ENCODE data around the gene EDAR.

Gene EDAR

DNA sequence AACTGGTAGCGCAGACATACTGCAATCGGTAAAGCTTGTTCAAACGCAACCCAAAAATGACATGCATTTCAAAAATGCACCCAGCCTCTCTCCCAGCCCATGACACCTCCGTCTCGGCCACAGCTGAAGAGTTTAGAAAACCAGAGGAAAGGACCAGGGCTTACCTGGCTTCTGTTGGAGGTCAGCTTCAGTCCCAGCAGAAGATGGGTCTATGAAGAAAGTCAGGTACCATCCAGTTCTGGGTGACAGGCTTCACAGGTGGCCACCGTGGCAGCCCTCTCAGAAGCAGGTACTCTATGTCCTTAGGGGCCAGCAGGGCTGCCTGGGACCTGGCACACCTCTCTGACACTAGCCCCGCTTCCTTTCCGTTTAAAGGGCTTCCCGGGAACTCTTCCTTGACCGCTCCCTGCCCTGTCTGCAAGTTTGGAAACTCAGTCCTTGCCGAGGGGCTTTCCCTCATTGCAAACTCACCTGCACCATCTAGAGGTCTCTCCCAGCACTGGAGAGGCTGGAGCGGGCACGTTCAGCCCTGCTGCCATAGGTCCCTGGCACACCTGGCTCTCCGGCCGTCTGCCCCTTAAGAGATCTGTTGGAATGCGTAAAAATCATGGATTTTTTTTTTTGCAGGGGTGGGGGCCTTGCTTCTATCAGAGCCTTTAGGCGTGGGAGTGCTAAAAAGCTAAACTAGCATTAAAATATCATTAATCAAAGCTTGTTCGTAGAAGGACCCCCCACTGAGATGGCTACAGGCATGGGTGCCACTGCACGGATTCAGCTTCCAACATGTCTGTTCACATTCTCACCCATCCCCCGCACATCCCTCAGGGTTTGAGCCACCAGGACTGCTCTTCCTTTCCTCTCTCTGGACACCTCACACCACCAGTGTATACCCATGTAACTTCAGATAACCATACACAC is at the start of gene EDAR:
Gene EDAR (minus strand): TSS at position 425 of the 918 bp plus-strand sequence. CDS start 58,206 bp downstream, outside the sequence.
- peak within 1 kb of the TSS; percentile 73 to 78 (median 74) for H3K4me3 Mint-ChIP-seq

DNA sequence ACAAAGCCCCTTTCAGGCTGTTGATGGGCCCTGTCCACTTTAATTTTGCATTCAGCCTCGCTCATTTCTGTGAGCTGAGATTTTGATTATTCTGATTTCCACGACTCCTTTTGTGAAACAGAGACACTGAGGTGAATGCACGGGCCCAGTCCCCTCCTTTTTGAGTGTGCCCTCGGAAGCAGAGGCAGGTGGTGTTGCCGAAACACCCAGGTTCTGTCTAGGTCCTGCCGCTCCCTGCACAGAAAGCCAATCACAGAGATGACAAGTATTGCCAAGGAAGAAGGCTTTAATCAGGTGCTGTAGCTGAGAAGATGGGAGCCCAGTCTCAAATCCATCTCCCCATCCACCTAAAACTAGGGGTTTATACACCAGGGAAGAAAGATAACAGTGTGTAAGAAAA is 44.2 kb upstream of the EDAR start:
- peak overlapping the region in 1 of 3 experiments; percentile 83 for H3K27ac Mint-ChIP-seq
- TF ChIP-seq, protein P1, sequence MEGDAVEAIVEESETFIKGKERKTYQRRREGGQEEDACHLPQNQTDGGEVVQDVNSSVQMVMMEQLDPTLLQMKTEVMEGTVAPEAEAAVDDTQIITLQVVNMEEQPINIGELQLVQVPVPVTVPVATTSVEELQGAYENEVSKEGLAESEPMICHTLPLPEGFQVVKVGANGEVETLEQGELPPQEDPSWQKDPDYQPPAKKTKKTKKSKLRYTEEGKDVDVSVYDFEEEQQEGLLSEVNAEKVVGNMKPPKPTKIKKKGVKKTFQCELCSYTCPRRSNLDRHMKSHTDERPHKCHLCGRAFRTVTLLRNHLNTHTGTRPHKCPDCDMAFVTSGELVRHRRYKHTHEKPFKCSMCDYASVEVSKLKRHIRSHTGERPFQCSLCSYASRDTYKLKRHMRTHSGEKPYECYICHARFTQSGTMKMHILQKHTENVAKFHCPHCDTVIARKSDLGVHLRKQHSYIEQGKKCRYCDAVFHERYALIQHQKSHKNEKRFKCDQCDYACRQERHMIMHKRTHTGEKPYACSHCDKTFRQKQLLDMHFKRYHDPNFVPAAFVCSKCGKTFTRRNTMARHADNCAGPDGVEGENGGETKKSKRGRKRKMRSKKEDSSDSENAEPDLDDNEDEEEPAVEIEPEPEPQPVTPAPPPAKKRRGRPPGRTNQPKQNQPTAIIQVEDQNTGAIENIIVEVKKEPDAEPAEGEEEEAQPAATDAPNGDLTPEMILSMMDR (IDR thresholded peaks at IDR 0.05; ENCODE audit: unreplicated experiment in 3 of 3) = no peak
- H3K4me1 Mint-ChIP-seq = peaks cover 25% of the 10 kb centered on the region
- peaks cover 3% of the 10 kb centered on the region for H3K9me3 Mint-ChIP-seq
- H3K36me3 Mint-ChIP-seq (ENCODE audit: low read depth) = no peaks in the 10 kb centered on the region
- no peak overlapping the region for H3K4me3 Mint-ChIP-seq
- H3K27me3 Mint-ChIP-seq (ENCODE audit: low read depth) = peaks cover 21% of the 10 kb centered on the region

More for the DNA sequence above, at the start of gene EDAR:
- H3K36me3 Mint-ChIP-seq (ENCODE audit: low read depth) = no peaks in the 10 kb centered on the region
- H3K27ac Mint-ChIP-seq = peak within 1 kb of the TSS; percentile 30 to 72 (median 33)
- H3K27me3 Mint-ChIP-seq (ENCODE audit: low read depth) = peaks cover 46% of the 10 kb centered on the region
- H3K4me1 Mint-ChIP-seq = peaks cover 16% of the 10 kb centered on the region
- no peaks in the 10 kb centered on the region for H3K9me3 Mint-ChIP-seq
- TF ChIP-seq, protein P1 (IDR thresholded peaks at IDR 0.05; ENCODE audit: unreplicated experiment in 3 of 3) = peak; percentile 72 to 81 (median 79)

DNA sequence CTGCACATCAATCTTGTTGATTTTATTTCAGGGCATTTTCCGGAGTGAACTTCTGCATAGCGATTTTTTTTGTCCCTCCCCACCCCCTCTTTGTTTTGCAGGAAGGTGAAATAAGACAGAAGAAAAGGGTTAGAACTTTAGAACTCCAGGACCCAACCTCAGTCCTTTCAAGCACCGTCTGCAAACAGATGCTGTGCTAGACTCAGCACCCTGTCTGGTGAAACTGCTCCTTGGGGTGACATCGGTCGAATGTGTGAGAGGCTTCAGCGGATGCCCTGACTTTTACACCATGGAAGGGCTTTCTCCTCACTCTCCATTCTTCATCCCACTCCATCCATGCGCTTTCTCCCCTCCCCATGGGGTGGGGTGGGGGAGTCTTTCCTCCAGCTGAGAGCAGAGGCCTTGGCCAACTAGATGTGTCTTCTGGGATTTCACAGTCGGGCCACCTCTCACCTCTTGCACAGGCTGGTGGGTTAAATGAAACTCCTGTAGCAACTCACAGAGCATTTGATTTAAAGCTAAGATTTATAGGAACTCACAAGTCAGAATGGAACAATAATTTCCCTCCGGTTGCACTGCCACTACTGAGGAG is 43.3 kb upstream of the EDAR start:
- Mint-ChIP-seq H3K27ac (peak overlapping the region in 2 of 3 experiments; percentile 63 to 83), H3K4me3 (peak overlapping the region; percentile 72 to 79 (median 78)), H3K27me3 (ENCODE audit: low read depth) (peaks cover 21% of the 10 kb centered on the region), H3K36me3 (ENCODE audit: low read depth) (no peaks in the 10 kb centered on the region), H3K9me3 (peaks cover 3% of the 10 kb centered on the region), H3K4me1 (peaks cover 25% of the 10 kb centered on the region)
- TF ChIP-seq, protein P1 (IDR thresholded peaks at IDR 0.05; ENCODE audit: unreplicated experiment in 3 of 3) = no peak

DNA sequence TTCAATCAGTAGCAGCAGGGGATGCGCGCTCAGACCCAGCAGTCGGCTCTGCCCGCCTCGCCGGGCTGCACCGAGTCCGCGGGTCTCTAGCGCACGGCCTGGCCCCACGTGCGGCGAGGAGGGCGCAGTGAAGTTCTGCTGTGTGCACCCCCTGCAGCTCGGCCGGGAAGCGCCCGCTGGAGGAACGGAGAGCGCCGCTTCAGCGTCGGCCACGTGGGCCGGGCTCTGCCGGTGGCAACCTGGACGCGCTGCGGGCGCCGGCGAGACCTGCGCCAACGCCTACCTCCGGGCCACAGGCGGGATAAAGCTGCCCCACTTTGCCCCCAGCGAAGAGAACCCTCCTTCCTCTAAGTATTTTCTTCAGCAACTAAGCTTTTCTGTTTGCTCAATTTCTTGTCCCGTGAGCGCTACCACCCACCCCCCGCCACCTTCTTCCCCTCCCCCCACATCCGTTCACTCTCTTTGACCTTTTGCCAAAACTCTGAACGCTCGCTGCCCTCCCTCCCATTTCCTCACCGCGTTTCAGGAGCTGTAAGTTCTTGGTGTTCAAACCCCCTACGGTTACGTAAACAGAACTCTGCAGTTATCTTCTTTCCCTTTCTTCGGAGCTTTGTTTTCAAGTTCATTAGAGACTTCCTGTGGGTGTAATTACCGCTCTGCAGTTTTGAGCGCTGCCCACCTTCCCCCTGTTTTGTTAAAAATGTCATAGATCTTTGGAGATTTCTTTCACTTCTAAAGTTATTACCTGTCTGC is 42.6 kb upstream of the EDAR start:
- Mint-ChIP-seq H3K36me3 (ENCODE audit: low read depth) (no peaks in the 10 kb centered on the region), H3K9me3 (peaks cover 3% of the 10 kb centered on the region), H3K27ac (peak overlapping the region in 2 of 3 experiments; percentile 63 to 83), H3K27me3 (ENCODE audit: low read depth) (peaks cover 23% of the 10 kb centered on the region), H3K4me1 (peaks cover 25% of the 10 kb centered on the region), H3K4me3 (peak overlapping the region; percentile 72 to 79 (median 78))
- TF ChIP-seq, protein P1 (IDR thresholded peaks at IDR 0.05; ENCODE audit: unreplicated experiment in 3 of 3) = no peak

DNA sequence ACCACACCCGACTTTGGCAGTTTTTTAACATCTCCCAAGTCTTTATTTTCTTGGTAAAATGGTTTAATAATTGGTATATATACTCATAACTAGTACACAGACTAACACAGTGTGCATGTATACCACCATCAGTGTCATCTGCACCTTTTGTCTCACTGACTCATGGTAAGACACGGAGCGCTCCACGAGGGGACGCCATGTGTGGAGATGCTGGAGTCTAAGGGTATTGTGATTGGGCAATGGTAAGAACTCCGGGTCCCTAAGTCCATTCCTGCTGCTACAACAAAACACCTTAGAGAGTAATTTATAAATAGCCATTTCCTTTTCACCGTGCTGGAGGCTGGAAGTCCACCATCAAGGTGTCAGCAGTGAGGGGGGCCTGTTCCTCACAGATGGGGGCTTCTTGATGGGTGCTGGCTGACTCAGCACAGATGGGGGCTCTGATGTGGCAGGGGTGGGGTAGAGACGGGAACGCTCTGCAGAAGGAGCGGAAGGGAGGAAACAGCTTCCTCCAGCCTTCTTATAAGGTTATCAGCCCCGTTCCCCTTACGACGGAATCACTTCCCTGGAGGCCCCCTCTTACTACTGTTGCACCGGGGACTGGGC is 42.0 kb upstream of the EDAR start:
- H3K9me3 Mint-ChIP-seq = peaks cover 3% of the 10 kb centered on the region
- peaks cover 29% of the 10 kb centered on the region for H3K27me3 Mint-ChIP-seq (ENCODE audit: low read depth)
- H3K27ac Mint-ChIP-seq = peak overlapping the region in 1 of 3 experiments; percentile 83
- H3K36me3 Mint-ChIP-seq (ENCODE audit: low read depth) = no peaks in the 10 kb centered on the region
- peak overlapping the region; percentile 63 to 72 (median 69) for H3K4me3 Mint-ChIP-seq
- TF ChIP-seq, protein P1 (IDR thresholded peaks at IDR 0.05; ENCODE audit: unreplicated experiment in 3 of 3) = no peak
- peaks cover 25% of the 10 kb centered on the region for H3K4me1 Mint-ChIP-seq

Measured in nephron (organoid).